Measurements from ENCODE around the gene EOGT.

EOGT gene

GRCh38 chr3:68963376-68963775 lies 50.1 kb downstream of the EOGT start:
- no peak for DNase-seq (ENCODE audit: low spot score)

DNA sequence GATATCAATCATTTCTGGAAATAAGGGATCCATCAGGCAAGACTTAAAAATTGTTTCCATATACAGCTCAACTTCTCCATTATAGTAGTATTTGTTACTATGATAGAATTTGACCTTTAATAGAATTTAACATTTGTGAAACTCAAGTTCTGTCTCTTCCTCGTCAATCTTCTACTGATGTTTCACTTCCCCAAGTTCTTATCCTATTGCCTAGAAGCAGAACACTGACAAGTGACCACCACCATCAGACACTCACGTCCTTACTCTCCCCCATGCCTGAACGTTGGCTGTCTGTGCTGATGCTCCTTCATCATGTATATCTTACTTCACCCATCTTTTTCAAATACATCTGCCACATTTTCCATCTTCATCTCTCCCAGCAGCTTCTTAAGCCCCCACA lies 54.6 kb downstream of the EOGT start:
- DNase-seq (ENCODE audit: low spot score) = no peak

DNA sequence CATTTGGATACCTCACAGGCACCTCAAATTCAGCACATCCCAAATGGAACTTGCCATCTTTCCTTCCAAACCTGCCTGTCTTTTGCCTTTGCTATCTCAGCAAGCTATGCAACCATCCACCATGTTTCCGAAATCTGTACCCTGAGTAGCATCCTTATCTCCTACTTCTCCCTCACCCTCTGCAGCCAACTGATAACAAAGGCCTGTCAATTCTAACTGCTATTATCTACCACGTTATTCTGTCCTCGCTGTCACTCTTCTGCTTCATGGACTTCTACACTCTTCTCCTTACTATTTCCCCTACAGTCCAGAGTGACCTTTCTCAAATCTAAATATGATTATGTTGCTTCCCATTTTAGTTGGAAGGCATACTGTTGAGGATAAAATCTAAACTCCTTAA lies 55.6 kb downstream of the EOGT start:
- no peak for DNase-seq (ENCODE audit: low spot score)

DNA sequence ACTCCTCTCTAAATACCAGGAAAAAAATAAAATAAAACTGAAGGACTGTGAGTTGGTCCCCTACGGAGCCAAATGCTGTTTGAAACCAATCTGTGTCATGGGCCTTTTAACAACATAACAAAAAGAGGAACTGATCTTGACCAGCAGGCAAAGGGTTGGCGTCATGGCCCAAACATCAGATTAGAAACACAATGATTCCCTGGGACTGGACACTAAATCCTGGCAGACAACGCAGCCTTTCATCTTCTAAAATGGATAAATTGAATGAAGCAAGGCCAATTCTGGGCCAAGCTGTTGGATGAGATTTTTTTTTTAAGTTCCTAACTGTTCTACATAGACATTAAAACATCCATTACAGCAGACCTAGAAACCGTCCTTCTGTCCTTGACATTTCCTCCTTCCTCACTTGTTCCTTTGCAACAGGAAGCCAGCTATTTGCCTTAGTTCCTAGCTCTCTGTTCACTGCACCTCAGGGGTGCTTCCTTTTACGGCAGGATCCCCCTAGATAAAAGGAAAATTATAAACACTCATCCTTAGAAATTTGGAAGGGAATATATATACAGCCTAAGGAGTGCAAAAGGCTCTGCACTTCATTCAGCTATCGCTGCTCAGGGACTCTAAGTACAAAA lies 59.6 kb downstream of the EOGT start:
- no peak for DNase-seq (ENCODE audit: low spot score)

DNA sequence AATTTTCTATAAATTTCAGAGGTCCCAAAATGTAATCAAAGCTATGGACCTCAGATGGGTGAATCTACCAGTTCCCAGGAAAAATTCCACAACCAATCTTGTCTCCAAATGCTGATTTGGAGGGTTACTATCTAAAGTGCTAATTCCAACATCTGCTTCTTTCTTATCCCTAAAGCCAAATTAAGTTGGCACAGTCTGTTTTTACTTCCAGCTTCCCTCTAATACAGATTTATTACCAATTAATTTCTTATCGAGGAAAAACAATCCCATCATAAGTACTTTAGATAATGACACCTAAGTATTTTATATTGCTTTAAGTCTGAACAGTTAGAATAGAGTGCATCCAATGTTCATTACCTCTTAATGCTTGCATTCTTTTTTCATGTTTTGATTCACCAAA lies 68.3 kb downstream of the EOGT start:
- no peak for DNase-seq (ENCODE audit: low spot score)

DNA sequence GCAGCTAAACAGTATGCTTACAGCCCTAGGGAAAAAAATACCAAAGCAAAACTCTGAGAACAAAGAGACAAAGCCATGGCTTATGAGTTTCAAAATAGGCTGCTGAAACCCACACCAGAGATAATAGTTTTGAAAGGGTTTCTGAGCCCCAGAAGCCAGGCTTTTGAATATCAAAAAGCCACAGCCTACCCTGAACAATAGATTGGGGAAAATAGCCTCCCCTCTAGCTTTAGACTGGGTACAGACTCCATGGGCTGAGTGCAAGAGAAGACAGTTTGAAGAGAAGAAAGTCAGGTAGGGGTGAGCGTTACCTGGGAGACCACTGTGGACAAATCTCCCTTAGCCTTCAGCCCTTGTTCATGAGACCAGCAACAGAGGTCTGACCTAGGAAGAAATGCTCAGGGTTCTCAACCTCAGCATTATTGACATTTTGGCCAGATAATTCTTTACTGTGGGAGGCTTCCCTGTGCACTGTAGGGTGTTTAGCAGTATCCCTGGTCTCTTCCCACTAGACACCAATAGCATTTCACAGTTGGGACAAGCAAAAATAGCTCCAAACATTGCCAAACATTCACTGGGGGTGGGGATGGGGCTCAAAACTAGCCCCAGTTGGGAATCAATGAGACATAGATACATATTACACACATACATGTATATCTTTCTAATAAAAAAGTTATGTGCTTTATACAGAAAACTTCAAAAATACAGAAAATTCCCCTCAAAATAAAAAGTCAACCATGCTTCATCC lies 69.6 kb downstream of the EOGT start:
- no peak for DNase-seq (ENCODE audit: low spot score)

- no peak for DNase-seq (ENCODE audit: low spot score)
Measured at GRCh38 chr3:68941055-68941454, 72.4 kb downstream of the EOGT start.

DNA sequence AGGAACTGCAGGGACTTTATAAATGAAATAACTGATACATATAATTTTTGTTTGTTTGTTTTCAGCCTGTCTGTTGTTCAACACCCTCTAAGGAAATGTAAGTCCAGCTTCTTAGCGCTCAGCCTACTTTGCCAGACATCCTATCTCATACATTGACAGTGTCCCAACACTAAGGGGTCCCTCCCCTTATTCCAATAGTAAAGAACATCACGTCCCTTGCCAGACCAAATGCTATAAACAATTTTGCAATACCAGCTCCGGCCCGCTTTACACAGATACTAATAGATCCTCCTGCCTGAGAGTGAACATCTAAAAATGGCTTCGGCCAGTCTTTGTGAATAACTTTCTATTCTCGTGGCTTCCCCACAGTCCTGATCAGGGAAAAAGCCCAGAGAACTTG lies 76.6 kb downstream of the EOGT start:
- no peak for DNase-seq (ENCODE audit: low spot score)

GRCh38 chr3:68935778-68936177 lies 77.7 kb downstream of the EOGT start:
- no peak for DNase-seq (ENCODE audit: low spot score)

DNA sequence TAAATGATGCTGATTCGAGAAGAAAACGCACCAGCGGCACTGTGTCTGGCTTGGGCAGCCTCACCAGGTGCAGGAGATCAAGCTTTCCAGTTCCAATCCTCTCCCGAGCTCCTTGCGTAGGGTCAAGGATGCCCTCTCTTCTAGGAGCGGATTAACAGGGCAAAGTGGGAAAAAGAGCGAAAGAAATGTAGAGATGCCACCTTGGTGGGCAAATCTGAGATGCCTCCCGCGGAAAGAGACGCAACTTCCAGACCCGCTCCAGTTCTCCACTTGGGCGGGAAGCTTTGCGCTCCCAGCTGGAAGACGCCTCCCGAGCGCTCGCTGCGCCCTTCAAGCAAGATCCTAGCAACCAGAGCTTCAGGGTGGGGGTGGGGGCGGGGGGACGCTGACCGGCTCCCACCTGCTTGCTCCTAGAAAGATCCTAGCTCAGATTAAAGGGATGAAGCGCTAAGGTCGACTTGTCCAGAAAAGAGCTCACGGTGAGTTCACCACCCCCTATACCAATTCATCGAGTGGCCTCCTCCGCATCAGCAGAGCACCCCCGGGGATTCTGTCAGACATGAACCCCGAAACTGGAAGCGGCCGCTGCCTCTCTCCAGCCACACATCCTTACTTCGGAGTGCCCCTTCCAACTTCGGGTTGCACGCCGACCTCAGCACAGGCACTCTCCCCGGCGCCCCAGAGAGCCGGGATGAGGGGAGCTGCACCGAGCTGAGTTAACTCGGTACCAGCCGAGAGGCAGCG lies 81.9 kb downstream of the EOGT start:
- no peak for DNase-seq (ENCODE audit: low spot score)
